Nephron (organoid): Measurements from ENCODE around the gene RBM28.

Experiments used
- H3K27ac Mint-ChIP-seq, 3 experiments: 2 replicates each; pipeline ENCODE4 v1.8.0; 2020; ENCODE audit warnings: mixed read lengths in 3 of 3, mild to moderate bottlenecking in 2 of 3, moderate library complexity in 1 of 3
- H3K27me3 Mint-ChIP-seq: 2 replicates; pipeline ENCODE4 v1.8.0; 2021; ENCODE audit warnings: low read depth, mild to moderate bottlenecking, moderate library complexity, mixed read lengths
- H3K36me3 Mint-ChIP-seq: 2 replicates; pipeline ENCODE4 v1.8.0; 2020; ENCODE audit warnings: low read depth, mixed read lengths
- H3K4me1 Mint-ChIP-seq: 2 replicates; pipeline ENCODE4 v1.8.0; 2020; ENCODE audit warnings: mixed read lengths
- H3K4me3 Mint-ChIP-seq, 3 experiments: 2 replicates each; pipeline ENCODE4 v1.8.0; 2020; ENCODE audit warnings: mild to moderate bottlenecking in 3 of 3, mixed read lengths in 3 of 3, moderate library complexity in 2 of 3
- H3K9me3 Mint-ChIP-seq: 2 replicates; pipeline ENCODE4 v1.8.0; 2020; ENCODE audit warnings: mixed read lengths
- TF ChIP-seq, protein P1 (sequence below), 3 experiments: fragments of 200-600 bp; sonication (generic); IDR thresholded peaks; one replicate each; pipeline ENCODE4 v1.5.0; 2021; ENCODE audit warnings: antibody characterized with exemption in 3 of 3; ENCODE audit not compliant: unreplicated experiment in 3 of 3

RBM28 gene

DNA sequence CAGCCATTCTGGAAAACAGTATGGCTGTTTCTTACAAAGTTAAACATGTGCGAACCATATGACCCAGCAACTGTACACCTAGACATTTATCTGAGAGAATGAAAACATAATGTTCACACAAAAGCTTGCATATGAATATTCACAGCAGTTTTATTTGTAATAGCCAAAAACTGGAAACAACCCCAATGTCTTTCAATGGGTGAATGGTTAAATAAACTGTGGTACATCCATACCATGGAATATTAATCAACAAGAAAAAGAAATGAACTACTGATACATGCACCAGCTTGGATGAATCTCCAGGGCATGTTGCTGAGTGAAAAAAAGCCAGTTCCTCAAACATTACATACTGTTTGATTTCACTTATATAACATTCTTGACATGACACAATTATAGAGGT is 65.3 kb downstream of the RBM28 start:
- H3K4me3 Mint-ChIP-seq, result no peak overlapping the region
- TF ChIP-seq, protein P1, sequence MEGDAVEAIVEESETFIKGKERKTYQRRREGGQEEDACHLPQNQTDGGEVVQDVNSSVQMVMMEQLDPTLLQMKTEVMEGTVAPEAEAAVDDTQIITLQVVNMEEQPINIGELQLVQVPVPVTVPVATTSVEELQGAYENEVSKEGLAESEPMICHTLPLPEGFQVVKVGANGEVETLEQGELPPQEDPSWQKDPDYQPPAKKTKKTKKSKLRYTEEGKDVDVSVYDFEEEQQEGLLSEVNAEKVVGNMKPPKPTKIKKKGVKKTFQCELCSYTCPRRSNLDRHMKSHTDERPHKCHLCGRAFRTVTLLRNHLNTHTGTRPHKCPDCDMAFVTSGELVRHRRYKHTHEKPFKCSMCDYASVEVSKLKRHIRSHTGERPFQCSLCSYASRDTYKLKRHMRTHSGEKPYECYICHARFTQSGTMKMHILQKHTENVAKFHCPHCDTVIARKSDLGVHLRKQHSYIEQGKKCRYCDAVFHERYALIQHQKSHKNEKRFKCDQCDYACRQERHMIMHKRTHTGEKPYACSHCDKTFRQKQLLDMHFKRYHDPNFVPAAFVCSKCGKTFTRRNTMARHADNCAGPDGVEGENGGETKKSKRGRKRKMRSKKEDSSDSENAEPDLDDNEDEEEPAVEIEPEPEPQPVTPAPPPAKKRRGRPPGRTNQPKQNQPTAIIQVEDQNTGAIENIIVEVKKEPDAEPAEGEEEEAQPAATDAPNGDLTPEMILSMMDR (IDR thresholded peaks at IDR 0.05; ENCODE audit: unreplicated experiment in 3 of 3), result no peak
- H3K27ac Mint-ChIP-seq, result no peak overlapping the region
- peaks cover 16% of the 10 kb centered on the region for H3K36me3 Mint-ChIP-seq
- H3K27me3 Mint-ChIP-seq, result no peaks in the 10 kb centered on the region
- no peaks in the 10 kb centered on the region for H3K4me1 Mint-ChIP-seq
- peaks cover 16% of the 10 kb centered on the region for H3K9me3 Mint-ChIP-seq

DNA sequence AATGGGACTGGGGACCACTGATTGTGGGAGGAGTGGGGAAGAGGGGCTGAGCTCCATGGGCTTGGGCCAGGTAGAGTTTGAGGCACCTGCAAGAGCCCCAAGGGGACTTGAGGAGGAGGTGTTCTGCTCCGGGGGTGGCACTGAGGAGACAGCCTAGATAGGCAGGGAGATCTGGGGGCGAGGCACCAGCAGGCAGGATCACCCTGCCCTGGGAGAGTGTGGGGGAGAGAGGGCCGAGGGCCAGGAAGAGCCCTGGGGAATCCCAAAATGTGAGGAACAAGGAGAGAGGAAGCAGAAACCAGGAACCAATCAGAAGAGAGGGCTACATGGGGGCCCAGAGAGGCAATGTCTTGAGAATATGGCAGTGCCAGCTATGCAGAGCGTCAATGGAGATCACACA is 68.0 kb downstream of the RBM28 start:
- Mint-ChIP-seq H3K9me3 (peaks cover 16% of the 10 kb centered on the region), H3K4me1 (no peaks in the 10 kb centered on the region), H3K36me3 (peaks cover 16% of the 10 kb centered on the region), H3K4me3 (no peak overlapping the region), H3K27ac (no peak overlapping the region), H3K27me3 (no peaks in the 10 kb centered on the region)
- TF ChIP-seq, protein P1 (IDR thresholded peaks at IDR 0.05; ENCODE audit: unreplicated experiment in 3 of 3), result no peak

DNA sequence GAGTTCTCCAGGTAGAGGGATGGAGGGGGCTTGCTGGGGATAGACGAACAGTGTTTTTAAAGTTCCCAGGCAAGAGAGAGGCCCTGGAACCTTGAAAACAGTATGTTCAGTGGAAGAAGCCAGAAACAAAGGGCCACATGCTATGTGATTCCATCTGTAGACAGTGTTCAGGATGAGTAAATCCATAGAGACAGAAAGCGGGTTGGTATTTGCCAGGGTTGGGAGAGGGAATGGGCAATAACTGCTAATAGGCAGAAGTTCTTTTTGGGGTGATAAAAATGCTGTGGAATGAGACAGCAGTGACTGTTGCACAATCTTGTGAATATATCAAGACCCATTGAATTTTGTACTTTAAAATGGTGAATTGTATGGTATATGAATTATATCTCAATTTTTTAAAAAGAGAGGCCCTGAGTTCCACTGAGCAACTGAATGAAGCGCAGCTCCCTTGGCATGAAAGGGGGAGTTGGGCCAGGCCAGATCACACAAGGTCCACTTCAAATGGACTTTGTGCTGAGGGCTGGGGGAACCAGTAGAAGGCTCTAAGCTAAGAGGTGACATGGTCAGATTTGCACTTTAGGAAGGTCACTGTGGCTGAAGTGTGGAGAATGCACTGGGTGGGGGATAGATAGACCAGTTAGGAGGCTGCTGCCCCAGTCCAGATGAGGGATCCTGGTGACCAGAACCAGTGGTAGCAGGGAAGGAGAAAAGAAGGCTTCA is 68.7 kb downstream of the RBM28 start:
- Mint-ChIP-seq H3K27me3 (no peaks in the 10 kb centered on the region), H3K27ac (no peak overlapping the region), H3K36me3 (peaks cover 14% of the 10 kb centered on the region), H3K4me3 (no peak overlapping the region), H3K9me3 (peaks cover 13% of the 10 kb centered on the region), H3K4me1 (no peaks in the 10 kb centered on the region)
- TF ChIP-seq, protein P1 (IDR thresholded peaks at IDR 0.05; ENCODE audit: unreplicated experiment in 3 of 3), result no peak

DNA sequence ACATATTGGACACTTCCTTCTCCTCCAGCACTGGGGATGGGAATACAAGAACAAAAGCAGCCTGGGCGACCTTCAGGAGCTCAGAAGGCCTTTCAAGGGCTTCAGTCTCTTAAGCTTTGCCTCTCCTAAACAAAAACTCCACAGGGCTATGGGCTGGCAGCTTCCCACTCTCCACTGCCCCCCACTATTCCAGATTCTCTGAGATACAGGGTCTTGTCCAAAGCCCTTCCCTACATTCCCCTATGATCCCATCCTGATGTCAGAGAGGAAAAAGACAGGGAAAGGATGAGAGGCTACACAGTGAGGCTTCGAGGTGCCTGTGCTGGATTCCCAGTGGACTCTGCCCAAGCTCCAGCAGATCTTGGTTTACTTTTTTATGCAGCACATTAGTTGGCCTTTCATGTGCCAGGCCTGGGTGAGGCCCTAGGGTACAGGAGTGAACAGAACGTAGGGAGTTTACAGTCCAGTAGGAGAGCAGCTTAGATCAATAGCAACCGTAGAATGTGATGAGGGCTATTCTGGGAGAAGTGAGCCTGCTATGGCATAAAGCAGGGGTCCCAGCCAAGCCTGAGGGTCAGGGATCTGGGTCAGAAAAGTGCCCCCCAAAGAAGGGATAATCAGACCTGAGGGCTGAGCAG is 69.3 kb downstream of the RBM28 start:
- TF ChIP-seq, protein P1 (IDR thresholded peaks at IDR 0.05; ENCODE audit: unreplicated experiment in 3 of 3), result no peak
- H3K36me3 Mint-ChIP-seq, result peaks cover 9% of the 10 kb centered on the region
- H3K27ac Mint-ChIP-seq, result no peak overlapping the region
- peaks cover 7% of the 10 kb centered on the region for H3K9me3 Mint-ChIP-seq
- no peaks in the 10 kb centered on the region for H3K4me1 Mint-ChIP-seq
- H3K27me3 Mint-ChIP-seq, result no peaks in the 10 kb centered on the region
- no peak overlapping the region for H3K4me3 Mint-ChIP-seq

DNA sequence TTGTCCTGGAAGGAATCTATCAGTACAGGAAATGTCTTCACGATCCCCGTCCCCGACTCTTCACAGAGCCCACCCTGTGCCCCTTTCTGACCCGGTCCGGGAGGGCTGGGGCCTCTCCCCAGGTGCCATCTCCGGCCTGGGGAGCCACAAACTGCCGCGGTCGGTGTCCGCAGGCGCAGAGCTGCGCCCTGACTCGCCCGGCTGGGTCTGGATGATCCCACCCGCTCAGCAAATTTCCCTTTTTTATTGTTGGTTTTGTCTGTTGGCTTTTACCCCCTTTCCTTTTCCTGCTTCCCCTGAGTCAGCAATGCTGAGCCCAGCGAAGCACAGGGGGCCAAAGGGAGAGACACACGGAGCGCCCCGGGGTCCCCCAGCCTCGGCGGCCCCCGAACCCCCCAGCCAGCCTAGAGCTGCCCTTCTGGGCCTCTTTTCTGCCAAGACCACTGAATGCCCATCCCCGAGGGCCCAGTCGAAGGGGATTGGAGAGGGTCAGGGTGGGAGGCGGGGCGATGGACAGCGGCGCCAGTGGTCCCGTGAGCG is 71.7 kb downstream of the RBM28 start:
- Mint-ChIP-seq H3K4me1 (peaks cover 21% of the 10 kb centered on the region), H3K27ac (no peak overlapping the region), H3K27me3 (no peaks in the 10 kb centered on the region), H3K4me3 (no peak overlapping the region), H3K36me3 (no peaks in the 10 kb centered on the region), H3K9me3 (no peaks in the 10 kb centered on the region)
- TF ChIP-seq, protein P1 (IDR thresholded peaks at IDR 0.05; ENCODE audit: unreplicated experiment in 3 of 3), result no peak
